ENCODE data around the gene SCML2.
"Not testable (repeated sequence)": the region's sequence is repeated elsewhere in the genome, so short reads cannot be mapped to it uniquely, and the experiment has no call there.

The SCML2 gene

GRCh38 chrX:18354369-18355223, at the start of gene SCML2:
TSS of gene SCML2 (minus strand) at chrX:18354688. CDS start at chrX:18334071, 20,617 bp downstream.
- DNase-seq = peak; percentile 30

DNA sequence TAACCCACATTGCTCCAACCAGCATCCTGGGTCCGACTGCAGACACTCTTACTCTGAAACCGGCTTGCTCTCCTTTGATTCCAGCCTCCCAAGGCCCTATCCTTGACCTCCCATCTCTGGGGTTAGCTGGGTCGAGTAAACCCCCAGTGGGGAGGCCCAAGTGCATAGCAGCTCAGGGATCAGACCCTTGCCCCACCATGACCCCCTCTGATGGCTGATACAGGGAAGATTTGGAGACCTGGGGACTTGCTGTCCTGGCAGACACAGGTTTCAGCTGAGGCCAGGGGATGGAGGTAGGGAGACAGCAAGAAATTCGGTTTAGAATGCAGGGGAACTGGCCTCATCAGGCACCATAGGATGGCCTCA, 47.3 kb upstream of the SCML2 start:
- DNase-seq = no peak

- DNase-seq = no peak
These were observed 40.0 kb upstream of the SCML2 start for GRCh38 chrX:18394477-18394876.

DNA sequence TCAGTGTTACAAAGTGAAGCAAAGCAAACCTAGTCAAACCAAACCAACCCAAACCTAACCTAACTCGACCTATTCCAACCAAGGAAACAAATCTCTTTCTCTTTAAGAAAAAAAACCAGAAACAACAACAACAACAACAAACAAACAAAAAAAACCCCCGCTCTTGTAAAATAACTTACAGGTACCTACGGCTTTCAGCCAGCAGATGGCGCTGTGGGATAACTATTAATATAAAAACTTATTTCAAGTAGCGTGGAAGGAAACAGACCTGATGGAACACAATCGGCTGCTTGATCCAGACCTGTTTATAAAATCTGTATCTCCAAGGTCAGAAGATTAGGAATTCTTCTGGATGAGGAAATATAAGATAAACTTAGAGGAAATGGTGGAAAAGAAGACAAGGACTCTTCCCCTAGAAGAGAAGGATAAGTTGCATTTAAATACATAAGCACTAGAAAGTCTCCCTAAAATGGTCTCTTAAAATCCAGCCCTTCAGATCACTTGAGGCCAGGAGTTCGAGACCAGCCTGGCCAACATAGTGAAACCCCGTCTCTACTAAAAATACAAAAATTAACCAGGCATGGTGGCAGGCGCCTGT, 36.6 kb upstream of the SCML2 start:
- DNase-seq = peak; percentile 35

DNA sequence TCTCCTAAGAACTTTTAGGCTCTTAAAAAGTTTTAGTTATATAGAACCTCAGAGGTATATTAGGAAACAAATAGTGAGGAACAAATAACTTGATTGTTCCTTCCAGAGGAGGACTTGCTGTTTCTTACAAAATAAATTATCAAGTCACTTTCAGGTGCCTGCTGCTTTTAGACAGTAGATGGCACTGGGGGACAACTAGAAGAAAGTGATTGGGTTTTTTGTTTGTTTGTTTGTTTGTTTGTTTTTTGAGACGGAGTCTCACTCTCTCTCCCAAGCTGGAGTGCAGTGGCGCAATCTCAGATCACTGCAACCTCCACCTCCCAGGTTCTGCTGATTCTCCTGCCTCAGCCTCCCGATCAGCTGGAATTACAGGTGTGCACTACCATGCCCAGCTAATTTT, 35.5 kb upstream of the SCML2 start:
- DNase-seq = no peak

- peak; percentile 10 for DNase-seq
These were observed 23.3 kb upstream of the SCML2 start for GRCh38 chrX:18377796-18378195.

DNA sequence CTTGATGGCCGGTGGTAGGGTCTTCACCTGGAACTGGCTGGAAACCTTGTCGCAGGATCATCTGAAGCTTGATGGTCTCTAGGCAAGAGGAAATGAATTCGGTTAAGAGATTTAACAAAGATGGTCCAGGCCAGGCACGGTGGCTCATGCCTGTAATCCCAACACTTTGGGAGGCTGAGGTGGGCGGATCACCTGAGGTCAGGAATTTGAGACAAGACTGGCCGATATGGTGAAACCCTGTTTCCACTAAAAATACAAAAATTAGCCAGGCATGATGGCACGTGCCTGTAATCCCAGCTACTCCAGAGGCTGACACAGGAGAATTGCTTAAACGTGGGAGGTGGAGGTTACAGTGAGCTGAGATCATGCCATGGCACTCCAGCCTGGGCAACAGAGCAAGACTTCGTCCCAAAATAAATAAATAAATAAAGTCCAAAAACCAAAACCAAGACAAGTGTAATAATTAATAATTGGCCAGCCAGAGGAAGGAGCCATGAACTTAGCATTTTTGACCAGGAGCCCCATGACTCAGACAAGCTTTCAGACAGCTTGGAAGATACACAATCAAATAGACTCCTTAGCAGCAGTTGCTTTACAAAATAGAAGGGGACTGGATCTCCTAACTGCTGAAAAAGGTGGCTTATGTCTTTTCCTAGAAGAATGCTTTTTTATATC, 20.8 kb upstream of the SCML2 start:
- DNase-seq = not testable (repeated sequence)

DNA sequence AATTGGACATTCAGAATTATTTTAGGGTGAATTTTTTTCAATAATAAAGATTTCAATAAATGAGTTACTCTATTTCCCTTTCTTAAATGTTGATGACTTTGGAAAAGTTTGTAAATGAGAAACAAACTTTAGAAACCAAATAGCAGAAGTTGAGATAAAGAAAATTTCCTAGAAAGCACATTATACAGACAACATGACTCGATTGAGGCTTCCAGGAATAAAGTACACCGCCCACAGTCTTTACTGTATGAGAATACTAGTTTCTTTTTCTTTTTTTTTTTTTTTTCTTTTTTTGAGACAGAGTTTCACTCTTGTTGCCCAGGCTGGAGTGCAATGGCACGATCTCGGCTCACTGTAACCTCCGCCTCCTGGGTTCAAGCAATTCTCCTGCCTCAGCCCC, 14.6 kb upstream of the SCML2 start:
- DNase-seq = not testable (repeated sequence)

DNA sequence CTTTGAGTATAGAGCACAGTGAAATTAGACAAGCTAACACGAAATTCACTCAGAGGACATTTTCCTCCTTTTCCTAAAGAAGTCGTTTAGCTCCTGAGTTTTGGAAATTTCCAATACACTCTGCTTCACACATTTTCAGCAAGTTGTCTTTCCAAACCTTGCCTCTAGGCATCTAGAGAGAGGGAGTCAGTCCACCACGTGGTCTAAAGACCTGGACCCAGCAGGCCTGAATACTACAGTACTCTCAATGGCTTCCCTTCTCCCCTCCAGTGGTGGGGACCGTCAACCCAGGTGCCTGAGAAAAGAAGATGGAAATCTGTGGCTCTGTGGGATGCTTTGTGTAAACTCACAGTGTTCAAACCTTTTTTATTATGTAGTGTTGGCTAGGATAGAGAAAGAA, 13.9 kb upstream of the SCML2 start:
- DNase-seq = no peak

- DNase-seq = no peak
These were observed 6.4 kb upstream of the SCML2 start for GRCh38 chrX:18360867-18361266.

- DNase-seq = no peak
These were observed 538 bp downstream of the SCML2 start for GRCh38 chrX:18353931-18354368.

DNA sequence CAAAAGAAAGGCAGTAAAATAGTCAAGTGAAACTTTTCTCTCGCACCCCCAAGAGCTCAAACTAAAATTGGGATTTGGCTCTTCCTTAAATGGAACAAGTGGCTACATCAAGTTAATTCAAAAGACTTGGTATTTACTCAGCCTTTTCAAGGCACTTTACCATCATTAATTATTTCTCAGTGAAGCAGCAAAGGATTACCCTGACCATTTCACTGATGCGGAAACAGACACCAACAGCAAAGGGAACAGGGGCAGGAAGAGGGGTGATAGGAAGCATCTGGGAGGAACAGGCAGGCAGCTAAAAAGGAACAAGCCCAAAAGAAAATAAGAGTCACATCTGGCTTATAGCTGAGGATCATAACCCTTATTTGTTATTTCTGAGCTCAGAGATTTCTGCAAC, 2.7 kb downstream of the SCML2 start:
- no peak for DNase-seq

GRCh38 chrX:18348047-18348446, 6.4 kb downstream of the SCML2 start:
- peak; percentile 24 for DNase-seq

DNA sequence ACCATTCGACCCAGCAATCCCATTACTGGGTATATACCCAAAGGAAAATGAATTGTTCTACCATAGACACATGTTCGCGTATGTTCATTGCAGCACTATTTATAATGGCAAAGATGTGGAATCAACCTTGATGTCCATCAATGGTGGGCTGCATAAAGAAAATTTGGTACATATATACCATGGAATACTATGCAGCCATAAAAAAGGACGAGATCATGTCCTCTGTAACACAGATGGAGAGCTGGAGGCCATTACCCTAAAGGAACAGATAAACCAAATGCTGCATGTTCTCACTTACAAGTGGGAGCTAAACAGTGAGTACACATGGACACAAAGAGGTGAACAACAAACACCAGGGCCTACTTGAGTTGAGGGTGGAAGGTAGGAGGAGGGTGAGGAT, 45.1 kb downstream of the SCML2 start:
- no peak for DNase-seq

DNA sequence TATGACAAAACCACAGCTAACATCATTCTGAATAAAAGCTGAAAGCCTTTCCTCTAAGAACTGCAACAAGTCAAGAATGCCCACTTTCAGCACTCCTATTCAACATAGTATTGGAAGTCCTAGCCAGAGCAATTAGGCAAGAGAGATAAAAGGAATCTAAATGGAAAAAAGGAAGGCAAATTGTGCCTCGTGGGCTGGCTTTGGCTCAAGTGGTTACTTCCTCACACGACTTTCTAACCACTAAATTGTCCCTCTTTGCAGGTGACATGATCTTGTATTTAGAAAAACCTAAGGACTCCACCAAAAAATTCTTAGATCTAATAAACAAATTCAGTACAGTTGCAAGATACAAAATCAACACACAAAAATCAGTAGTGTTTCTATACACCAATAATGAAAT, 57.2 kb downstream of the SCML2 start:
- no peak for DNase-seq

DNA sequence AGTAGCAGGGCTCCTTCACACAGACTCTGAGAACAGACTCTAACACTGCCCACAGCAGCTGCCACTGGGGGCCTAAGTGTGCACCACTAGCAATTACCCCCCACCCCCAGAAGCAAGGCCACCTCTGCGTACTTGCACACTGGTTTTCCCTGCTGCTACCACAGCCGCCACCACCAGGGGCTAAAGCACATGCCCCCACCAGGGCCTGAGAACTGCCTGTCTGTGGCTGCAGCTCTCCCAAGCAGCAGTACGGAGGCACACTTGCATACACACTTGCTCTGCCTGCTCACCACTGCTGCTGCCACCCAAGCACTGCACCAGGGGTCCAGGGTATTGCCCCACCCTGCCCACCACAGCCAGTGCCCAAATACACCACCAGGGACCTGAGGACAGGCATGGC, 59.6 kb downstream of the SCML2 start:
- DNase-seq = no peak

DNA sequence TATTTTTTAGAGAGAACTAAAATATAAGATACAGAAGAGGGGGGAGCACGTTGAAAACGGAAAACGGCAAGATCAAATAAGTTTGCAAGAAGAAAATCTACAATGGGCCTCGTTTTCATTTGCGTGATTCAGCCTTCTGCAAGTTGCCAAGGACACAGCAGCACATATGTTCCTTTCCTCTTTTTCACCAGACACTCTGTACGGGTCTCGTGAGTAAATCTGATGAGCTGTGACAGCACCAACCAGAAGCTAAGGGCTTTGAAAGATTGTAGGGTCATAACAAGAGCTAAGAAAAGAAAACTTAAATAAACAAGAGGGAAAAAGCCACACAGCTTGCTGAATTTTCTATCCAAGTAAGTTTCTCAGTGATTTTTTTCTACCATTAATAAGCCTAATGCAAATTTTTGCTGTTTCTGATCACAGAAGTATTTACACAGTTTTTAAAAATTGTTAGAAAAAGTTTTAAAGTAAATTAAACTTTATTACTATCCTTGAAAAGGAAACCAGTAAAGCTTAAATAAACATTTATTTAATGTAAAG, 63.4 kb downstream of the SCML2 start:
- peak; percentile 40 for DNase-seq

DNA sequence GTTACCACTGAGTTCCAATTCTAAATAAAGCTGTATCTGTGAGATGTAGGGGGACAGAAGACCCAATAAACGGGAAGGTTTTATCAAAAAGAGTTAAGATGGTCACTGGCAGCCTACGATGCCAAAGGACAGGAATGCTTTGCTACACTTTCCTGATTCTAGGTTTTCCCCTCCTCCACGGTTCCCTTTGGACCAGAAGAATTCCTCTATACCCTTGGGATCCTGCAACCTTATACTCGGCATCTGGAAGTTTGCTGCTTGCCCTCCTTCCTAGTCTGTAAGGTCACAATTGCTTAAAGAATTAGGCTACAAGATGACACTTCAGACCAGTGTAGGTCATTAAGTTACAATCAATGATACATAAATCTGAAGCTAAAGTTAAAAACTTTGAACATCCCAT, 64.3 kb downstream of the SCML2 start:
- DNase-seq = peak; percentile 31

DNA sequence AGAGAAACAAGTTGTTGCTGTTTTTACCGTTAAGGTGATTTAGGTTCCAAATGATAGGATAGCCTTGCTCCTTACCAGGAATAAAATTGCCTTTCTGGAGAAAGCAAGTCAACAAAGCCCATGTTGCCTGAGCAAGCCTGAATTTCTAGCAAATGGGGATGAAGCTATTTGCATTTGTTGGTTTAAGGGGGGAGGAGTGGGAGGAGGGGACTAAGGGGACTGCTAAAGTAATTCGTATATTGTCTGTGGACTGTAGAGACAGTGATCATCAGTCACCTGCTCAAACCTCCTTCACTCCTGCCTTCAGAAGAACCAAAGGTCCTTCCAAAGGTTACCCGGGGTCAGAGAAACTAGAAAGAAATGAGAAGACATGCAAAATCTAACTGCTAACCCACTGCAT, 65.8 kb downstream of the SCML2 start:
- DNase-seq = no peak

- no peak for DNase-seq
These were observed 68.1 kb downstream of the SCML2 start for GRCh38 chrX:18286322-18286831.

GRCh38 chrX:18278449-18278848, 76.0 kb downstream of the SCML2 start:
- no peak for DNase-seq

- DNase-seq = no peak
These were observed 82.3 kb downstream of the SCML2 start for GRCh38 chrX:18272222-18272621.

DNA sequence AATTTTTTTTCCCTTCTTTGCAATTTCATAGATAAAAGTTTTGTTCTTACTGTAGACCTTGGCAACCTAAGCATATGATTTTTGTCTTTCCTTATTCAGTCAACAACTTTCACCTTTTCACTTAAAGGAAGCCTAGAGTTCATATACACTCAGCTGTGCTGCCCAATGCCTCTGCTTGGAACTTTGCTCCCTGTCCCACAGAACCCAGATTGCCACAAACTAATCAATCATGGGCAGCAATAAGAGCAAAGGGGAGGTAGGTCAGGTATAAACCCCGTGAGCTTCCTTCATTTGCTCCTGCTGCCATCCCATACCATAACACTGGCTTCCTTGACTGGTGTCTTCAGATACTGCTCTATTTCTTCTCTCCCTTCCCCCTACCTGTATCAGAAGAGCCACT, 82.8 kb downstream of the SCML2 start:
- no peak for DNase-seq

- no peak for DNase-seq
These were observed 83.2 kb downstream of the SCML2 start for GRCh38 chrX:18271309-18271708.

All from fibroblast of skin of right quadriceps (primary cell).